ENCODE measurements around the gene AP1S1. TPM values are rescaled to one million over a fixed set of nuclear protein-coding genes. Genes with fewer than 3 reads are reported as not detected.

AP1S1 gene
- total and polyA plus RNA-seq, 2 of the 13 experiments (the other 11 are each of a cell fraction or from before 2014, with no cell fraction given): 57.5 to 68.1 TPM

- TF ChIP-seq ZNF609 (CRISPR knock-in tag; IDR thresholded peaks at IDR 0.05; ENCODE audit: borderline replicate concordance) (no peak), SIN3A (IDR thresholded peaks at IDR 0.05; ENCODE audit: borderline replicate concordance, low read depth, low read length) (no peak)
Measured at GRCh38 chr7:101206665-101207042, 52.4 kb downstream of the AP1S1 start (continued).

- ChIA-PET CTCF (ENCODE audit: low intra/inter-chr PET ratio, low total read pairs) (no interaction called here), POLR2A (interaction anchor here (0.5 to 11.6 kb wide), 3 partner anchors 8 to 30 kb away, joined by 4 to 202 read pairs (median 6); partner anchors contain the start of genes CLDN15, PLOD3 and ZNHIT1)
- Histone ChIP-seq H3K4me1 (ENCODE audit: insufficient read depth, low read length) (peaks cover 17% of the 10 kb centered on the region), H3K27ac (ENCODE audit: extremely low read length, insufficient read depth, low read length) (no peak overlapping the region), H4K20me1 (ENCODE audit: insufficient read depth, low read length) (no peaks in the 10 kb centered on the region), H3K36me3 (replicated peaks in 1 of 2; ENCODE audit: control insufficient read depth in 1 of 2, insufficient read depth in 2 of 2, low read length in 2 of 2) (peaks cover 15 to 26% of the 10 kb centered on the region in 2 experiments; a peak in 4 of 5 replicates), H2AFZ (ENCODE audit: low read length) (no peak overlapping the region), H3K4me2 (ENCODE audit: low read depth, low read length) (no peak overlapping the region), H3K9ac (ENCODE audit: insufficient read depth, low read depth, low read length) (no peak overlapping the region), H3K9me3 (ENCODE audit: low read length) (no peaks in the 10 kb centered on the region), H3K27me3 (ENCODE audit: control insufficient read depth in 1 of 2, insufficient read depth in 2 of 2, low read length in 2 of 2) (no peaks in the 10 kb centered on the region), H3K79me2 (ENCODE audit: insufficient read depth, low read length) (no peaks in the 10 kb centered on the region), H3K4me3 (replicated peaks in 1 of 3; ENCODE audit: insufficient read depth in 1 of 3, low read depth in 2 of 3, low read length in 3 of 3) (no peak overlapping the region)
- 96% methylated on average over 10 of the region's 17 CpGs for WGBS (ENCODE audit: low lambda C conversion rate)
- intact Hi-C loops (cut with micrococcal nuclease; ENCODE audit: unreplicated experiment): no loop called here
- DNase-seq (ENCODE audit: low spot score) (no peak), FAIRE-seq (no peak), ATAC-seq (no peak)
- in situ Hi-C loops (cut with HindIII; ENCODE audit: extremely low pct_ligation_motif_present, low pct_unique_long_range_greater_than_20kb): no loop called here
- TF ChIP-seq POLR2G (IDR thresholded peaks at IDR 0.05; ENCODE audit: low read depth, low read length): peak; percentile 19; the same call in 1 of the 2 replicates
- TF ChIP-seq SIN3B (IDR thresholded peaks at IDR 0.05; ENCODE audit: low read length): no peak
- peak; percentile 90 for TF ChIP-seq AGO1 (IDR thresholded peaks at IDR 0.05; ENCODE audit: low read depth, low read length, poor library complexity, severe bottlenecking)
- TF ChIP-seq AGO2 (optimal IDR thresholded peaks at IDR 0.05; ENCODE audit: low read depth, low read length): peak; percentile 77
- TF ChIP-seq POLR2A (IDR thresholded peaks at IDR 0.05; ENCODE audit: insufficient read depth in 1 of 2, low read depth in 2 of 2, low read length in 2 of 2): peak; percentile 20 to 47; a peak in 1 of 4 replicates
- TF ChIP-seq ATF3 (CRISPR knock-in tag; IDR thresholded peaks at IDR 0.05): no peak
- TF ChIP-seq RBFOX2 (IDR thresholded peaks at IDR 0.05; ENCODE audit: low read depth, low read length): peak; percentile 75
- BruUV-seq (replicated peaks): no TSS peak
Measured at GRCh38 chr7:101207459-101207858, 53.2 kb downstream of the AP1S1 start.

Measured in HepG2 (cell line).